ENCODE results near the gene TTC34.

The TTC34 gene

DNA sequence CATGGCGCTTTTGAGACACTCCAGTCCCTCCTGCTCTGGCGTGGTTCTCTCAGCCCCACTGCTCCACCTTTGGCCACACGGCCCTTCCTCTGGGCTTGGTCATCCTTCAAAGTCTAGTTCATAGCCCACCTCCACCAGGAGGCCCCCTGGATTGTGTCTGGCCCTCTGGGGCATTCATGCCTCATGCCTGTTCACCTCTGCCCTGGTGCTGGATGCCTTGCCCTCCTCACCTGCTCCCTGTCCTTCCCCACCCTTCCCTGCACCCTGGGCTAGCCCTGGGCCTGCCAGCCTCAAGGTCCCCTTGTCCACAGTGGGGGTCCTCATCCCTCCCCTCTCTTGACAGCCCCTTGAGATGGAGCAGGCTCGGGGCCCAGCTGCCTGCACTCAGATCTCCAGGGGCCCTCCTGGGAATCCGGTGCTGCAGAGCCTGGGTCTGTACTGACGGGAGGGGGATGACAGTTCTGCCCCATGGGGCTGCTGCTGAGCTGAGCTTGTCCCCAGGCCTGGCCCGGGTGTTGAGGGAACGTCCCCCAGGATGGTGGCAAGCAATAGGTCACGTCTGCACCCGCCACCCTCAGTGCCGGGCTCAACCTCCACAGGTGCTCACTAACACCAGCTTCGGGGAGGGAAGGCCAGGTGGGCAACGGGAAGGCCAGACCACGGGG, 196.5 kb downstream of the TTC34 start:
- no peak overlapping the region for H3K9ac ChIP-seq (ENCODE audit: low read length)
- no peaks in the 10 kb centered on the region for H3K9me3 ChIP-seq (ENCODE audit: low read length)
- peaks cover 5% of the 10 kb centered on the region; the same call in 1 of the 2 replicates for H3K27me3 ChIP-seq (ENCODE audit: insufficient read depth, low read length)
- H3K36me3 ChIP-seq (ENCODE audit: insufficient read depth, low read length): no peaks in the 10 kb centered on the region
- no peak overlapping the region for H3K27ac ChIP-seq (ENCODE audit: low read depth, low read length, poor library complexity, severe bottlenecking)
- H4K20me1 ChIP-seq (ENCODE audit: insufficient read depth, low read length): no peaks in the 10 kb centered on the region
- H3K4me1 ChIP-seq (ENCODE audit: insufficient read depth, low read length, severe bottlenecking): no peaks in the 10 kb centered on the region
- no peaks in the 10 kb centered on the region for H3K9me2 ChIP-seq (ENCODE audit: low read depth, low read length)
- no peaks in the 10 kb centered on the region for H3F3A ChIP-seq (ENCODE audit: insufficient read depth, low read length)
- no peaks in the 10 kb centered on the region for H3K79me2 ChIP-seq (ENCODE audit: insufficient read depth, low read length)
- no peak overlapping the region for H2AFZ ChIP-seq (ENCODE audit: low read length)
- no peak overlapping the region for H3K4me2 ChIP-seq (ENCODE audit: low read length)
- TF ChIP-seq, protein P1, sequence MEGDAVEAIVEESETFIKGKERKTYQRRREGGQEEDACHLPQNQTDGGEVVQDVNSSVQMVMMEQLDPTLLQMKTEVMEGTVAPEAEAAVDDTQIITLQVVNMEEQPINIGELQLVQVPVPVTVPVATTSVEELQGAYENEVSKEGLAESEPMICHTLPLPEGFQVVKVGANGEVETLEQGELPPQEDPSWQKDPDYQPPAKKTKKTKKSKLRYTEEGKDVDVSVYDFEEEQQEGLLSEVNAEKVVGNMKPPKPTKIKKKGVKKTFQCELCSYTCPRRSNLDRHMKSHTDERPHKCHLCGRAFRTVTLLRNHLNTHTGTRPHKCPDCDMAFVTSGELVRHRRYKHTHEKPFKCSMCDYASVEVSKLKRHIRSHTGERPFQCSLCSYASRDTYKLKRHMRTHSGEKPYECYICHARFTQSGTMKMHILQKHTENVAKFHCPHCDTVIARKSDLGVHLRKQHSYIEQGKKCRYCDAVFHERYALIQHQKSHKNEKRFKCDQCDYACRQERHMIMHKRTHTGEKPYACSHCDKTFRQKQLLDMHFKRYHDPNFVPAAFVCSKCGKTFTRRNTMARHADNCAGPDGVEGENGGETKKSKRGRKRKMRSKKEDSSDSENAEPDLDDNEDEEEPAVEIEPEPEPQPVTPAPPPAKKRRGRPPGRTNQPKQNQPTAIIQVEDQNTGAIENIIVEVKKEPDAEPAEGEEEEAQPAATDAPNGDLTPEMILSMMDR (IDR thresholded peaks at IDR 0.05; ENCODE audit: low read length): no peak
- no peak for TF ChIP-seq EZH2 (IDR thresholded peaks at IDR 0.05; ENCODE audit: borderline replicate concordance, low read length)
- H3K4me3 ChIP-seq (ENCODE audit: low read depth, low read length, poor library complexity, severe bottlenecking): no peak overlapping the region

DNA sequence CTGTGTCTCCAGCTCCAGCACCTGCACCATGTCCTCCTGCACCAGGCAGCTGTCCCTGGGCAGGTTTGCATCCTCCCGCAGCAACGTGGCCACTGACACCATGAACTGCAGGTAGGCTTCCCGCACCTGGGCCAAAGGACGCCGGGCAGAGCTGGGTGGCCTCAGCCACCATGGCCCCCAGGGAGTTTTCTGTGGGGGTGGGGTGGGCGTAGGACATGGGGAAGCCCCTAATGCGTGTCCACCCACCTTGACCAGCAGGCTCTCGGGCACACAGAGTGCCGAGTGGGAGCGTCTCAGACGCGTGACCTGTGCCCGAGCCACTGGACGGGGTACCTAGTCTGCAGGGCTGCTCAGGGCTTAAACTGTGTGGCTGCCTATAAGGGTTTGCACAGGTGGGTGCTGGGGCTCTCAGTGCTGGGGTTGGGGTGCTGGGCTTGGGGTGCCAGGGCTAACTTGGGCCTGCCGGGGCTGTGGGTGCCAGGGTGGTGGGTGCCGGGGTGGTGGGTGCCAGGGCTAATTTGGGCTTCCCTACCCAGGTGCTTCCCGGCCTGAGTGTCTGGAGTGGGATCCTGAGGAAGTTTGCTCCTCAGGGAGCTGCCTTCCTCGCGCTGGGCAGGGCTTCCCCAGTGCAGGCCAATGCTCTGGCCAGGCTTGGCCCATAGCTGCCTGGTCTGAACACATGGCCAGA, 197.2 kb downstream of the TTC34 start:
- TF ChIP-seq EZH2 (IDR thresholded peaks at IDR 0.05; ENCODE audit: borderline replicate concordance, low read length): no peak
- TF ChIP-seq, protein P1 (IDR thresholded peaks at IDR 0.05; ENCODE audit: low read length): no peak
- H3K36me3 ChIP-seq (ENCODE audit: insufficient read depth, low read length): no peaks in the 10 kb centered on the region
- H3K4me3 ChIP-seq (ENCODE audit: low read depth, low read length, poor library complexity, severe bottlenecking): no peak overlapping the region
- no peaks in the 10 kb centered on the region for H3K9me3 ChIP-seq (ENCODE audit: low read length)
- no peak overlapping the region for H3K9ac ChIP-seq (ENCODE audit: low read length)
- no peak overlapping the region for H3K4me2 ChIP-seq (ENCODE audit: low read length)
- H3K27me3 ChIP-seq (ENCODE audit: insufficient read depth, low read length): peaks cover 5% of the 10 kb centered on the region; the same call in 1 of the 2 replicates
- no peaks in the 10 kb centered on the region for H3K9me2 ChIP-seq (ENCODE audit: low read depth, low read length)
- no peaks in the 10 kb centered on the region for H4K20me1 ChIP-seq (ENCODE audit: insufficient read depth, low read length)
- H3K4me1 ChIP-seq (ENCODE audit: insufficient read depth, low read length, severe bottlenecking): no peaks in the 10 kb centered on the region
- H2AFZ ChIP-seq (ENCODE audit: low read length): no peak overlapping the region
- H3F3A ChIP-seq (ENCODE audit: insufficient read depth, low read length): no peaks in the 10 kb centered on the region
- no peak overlapping the region for H3K27ac ChIP-seq (ENCODE audit: low read depth, low read length, poor library complexity, severe bottlenecking)
- H3K79me2 ChIP-seq (ENCODE audit: insufficient read depth, low read length): no peaks in the 10 kb centered on the region

- peaks cover 1% of the 10 kb centered on the region; the same call in 1 of the 2 replicates for H3K27me3 ChIP-seq (ENCODE audit: insufficient read depth, low read length)
- H3K4me1 ChIP-seq (ENCODE audit: insufficient read depth, low read length, severe bottlenecking): no peaks in the 10 kb centered on the region
Measured at GRCh38 chr1:2603521-2604155, 197.9 kb downstream of the TTC34 start.

More at GRCh38 chr1:2603521-2604155, 197.9 kb downstream of the TTC34 start:
- Histone ChIP-seq H3K9me2 (ENCODE audit: low read depth, low read length) (no peaks in the 10 kb centered on the region), H3K27ac (ENCODE audit: low read depth, low read length, poor library complexity, severe bottlenecking) (no peak overlapping the region), H3K79me2 (ENCODE audit: insufficient read depth, low read length) (no peaks in the 10 kb centered on the region), H3K9me3 (ENCODE audit: low read length) (no peaks in the 10 kb centered on the region), H3K4me2 (ENCODE audit: low read length) (no peak overlapping the region), H2AFZ (ENCODE audit: low read length) (no peak overlapping the region), H4K20me1 (ENCODE audit: insufficient read depth, low read length) (no peaks in the 10 kb centered on the region), H3K36me3 (ENCODE audit: insufficient read depth, low read length) (no peaks in the 10 kb centered on the region), H3F3A (ENCODE audit: insufficient read depth, low read length) (no peaks in the 10 kb centered on the region), H3K9ac (ENCODE audit: low read length) (no peak overlapping the region), H3K4me3 (ENCODE audit: low read depth, low read length, poor library complexity, severe bottlenecking) (no peak overlapping the region)
- TF ChIP-seq EZH2 (IDR thresholded peaks at IDR 0.05; ENCODE audit: borderline replicate concordance, low read length): no peak
- TF ChIP-seq, protein P1 (IDR thresholded peaks at IDR 0.05; ENCODE audit: low read length): no peak
